NCI-H1092 treated with DMSO at 0.1 percent for 48 hours (cell line): ENCODE data around the gene SMARCE1.
A peak's percentile ranks its signal among the peaks of the same experiment; 100 is the strongest.

Experiments
- DNase-seq: peaks from one replicate; lab custom pipeline; 2025; lab: John Stamatoyannopoulos, UW

SMARCE1 gene

DNA sequence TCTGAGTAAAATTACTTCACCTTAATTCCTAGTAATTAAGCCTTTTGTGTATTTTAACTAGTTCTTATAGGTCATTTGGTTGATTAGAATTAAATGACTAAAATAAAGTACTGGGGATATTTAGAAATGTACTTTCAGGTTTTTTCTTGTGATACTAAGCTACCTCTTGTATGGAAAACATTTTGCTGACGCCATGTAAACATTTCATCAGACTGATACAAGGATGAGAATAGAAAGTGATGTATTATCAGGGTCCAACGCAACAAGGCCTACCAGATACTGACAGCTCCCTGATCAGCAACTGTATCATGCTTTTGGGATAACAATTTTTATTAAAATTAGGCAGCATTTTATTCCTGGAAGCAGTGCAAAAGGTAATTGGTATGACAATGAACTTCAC lies 1.7 kb downstream of the SMARCE1 start:
- DNase-seq: no peak

GRCh38 chr17:40645291-40645690 lies 2.3 kb downstream of the SMARCE1 start:
- no peak for DNase-seq

- no peak for DNase-seq
Observed at GRCh38 chr17:40637931-40638330, 9.7 kb downstream of the SMARCE1 start.

- no peak for DNase-seq
Observed at GRCh38 chr17:40633871-40634270, 13.7 kb downstream of the SMARCE1 start.

GRCh38 chr17:40632216-40632615 lies 15.4 kb downstream of the SMARCE1 start:
- DNase-seq: no peak

GRCh38 chr17:40629842-40630241 lies 17.8 kb downstream of the SMARCE1 start:
- no peak for DNase-seq

GRCh38 chr17:40625311-40625710 lies 22.3 kb downstream of the SMARCE1 start:
- no peak for DNase-seq

- no peak for DNase-seq
Observed at GRCh38 chr17:40623419-40624210, 24.0 kb downstream of the SMARCE1 start.

- DNase-seq: no peak
Observed at GRCh38 chr17:40622509-40622928, 25.1 kb downstream of the SMARCE1 start.

GRCh38 chr17:40621578-40621977 lies 26.0 kb downstream of the SMARCE1 start:
- DNase-seq: no peak

- DNase-seq: no peak
Observed at GRCh38 chr17:40621019-40621418, 26.6 kb downstream of the SMARCE1 start.

- no peak for DNase-seq
Observed at GRCh38 chr17:40618754-40619625, 28.6 kb downstream of the SMARCE1 start.

DNA sequence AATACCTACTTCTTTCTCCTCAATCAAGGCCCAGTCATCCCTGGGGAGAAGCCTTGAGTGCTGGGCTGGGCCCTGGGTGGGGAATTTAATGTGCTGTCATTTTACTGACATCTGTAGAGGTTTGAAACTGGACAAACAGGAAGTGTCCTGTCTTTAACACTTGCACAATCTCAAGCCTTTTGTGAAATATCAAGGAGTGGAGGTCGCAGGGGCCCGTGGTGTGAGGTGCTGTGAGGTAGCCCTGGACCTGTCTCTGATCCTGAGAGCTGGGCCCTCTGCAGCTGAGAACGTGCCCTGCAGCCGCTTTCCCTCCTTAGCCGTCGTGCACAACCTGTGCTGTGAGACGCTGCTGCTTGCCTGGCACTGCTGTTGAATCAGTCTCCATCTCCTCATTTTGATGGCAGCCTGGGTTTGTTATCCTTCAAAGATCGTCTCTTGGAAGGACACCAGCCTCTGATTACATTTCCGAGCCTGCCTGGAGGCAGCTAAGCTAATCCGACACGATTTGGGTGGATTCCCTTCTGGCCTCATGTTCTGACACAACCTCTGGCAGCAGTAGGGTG lies 29.9 kb downstream of the SMARCE1 start:
- no peak for DNase-seq

- DNase-seq: no peak
Observed at GRCh38 chr17:40616592-40616991, 31.0 kb downstream of the SMARCE1 start.

- no peak for DNase-seq
Observed at GRCh38 chr17:40615841-40616476, 31.7 kb downstream of the SMARCE1 start.

DNA sequence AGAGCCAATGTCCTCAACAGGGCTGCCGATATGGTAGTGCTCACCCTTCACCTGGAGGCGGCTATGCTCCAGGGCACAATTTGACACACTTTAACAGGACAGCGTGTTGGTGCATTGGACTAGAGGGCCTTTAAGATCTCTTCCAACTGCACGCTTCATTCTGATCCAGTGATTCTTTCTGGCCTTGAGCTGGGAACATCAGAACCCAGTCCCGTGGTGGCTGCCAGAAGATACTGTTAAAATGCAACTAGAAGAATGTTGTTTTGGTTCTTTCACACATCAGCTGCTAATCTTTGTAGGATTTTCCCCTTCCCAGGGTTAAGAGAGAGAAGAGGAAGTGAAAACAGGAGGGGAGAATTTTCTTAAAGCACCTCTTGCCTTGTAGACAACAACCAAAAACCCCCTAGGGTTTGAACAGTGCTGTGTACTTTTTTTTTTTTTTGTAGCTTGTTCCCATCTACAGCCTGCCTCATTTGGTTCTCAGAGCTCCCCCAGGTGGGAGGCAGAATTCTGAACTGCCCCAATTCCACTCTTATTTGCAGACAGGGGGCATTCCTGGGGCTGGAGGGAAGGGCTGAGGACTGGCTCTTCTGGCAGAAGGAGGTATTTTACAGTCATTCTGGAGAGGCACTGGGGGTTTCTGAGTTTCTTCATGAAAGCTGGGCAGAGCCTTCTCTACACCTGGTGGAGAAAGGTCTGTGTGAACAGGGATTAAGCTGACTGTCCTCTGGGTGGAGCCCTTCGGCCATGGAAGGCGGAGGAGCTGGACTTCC lies 32.4 kb downstream of the SMARCE1 start:
- peak; percentile 34 for DNase-seq

DNA sequence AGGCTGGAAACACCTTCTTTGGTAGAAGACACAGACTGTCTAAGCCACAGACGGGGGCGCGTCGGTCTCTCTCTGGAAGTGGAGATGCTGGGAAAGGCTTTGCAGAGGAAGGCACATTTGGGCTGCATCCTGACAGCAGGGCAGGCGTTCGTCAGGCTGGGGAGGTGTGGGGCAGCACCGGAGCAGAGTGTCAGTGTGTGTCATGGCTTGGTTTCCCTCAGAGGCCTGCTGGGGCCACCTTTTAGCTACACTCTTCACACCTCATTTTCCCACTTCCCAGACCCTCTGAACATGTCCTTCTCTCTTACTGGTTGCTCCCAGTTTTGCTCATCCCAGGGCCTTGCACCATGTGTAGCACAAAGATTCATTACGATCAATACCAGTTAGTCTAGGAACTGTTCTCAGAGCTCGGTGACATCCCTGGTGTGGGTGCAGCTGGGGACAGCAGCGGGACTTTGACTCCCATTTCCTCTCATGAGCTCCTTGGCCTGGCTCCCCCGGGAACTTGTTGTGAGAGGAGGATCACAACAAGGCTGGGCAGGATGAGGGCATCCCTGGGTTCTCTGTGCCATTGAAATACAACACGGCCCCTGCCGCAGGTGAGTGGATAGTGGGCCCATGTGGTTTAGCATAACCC lies 33.1 kb downstream of the SMARCE1 start:
- DNase-seq: no peak

DNA sequence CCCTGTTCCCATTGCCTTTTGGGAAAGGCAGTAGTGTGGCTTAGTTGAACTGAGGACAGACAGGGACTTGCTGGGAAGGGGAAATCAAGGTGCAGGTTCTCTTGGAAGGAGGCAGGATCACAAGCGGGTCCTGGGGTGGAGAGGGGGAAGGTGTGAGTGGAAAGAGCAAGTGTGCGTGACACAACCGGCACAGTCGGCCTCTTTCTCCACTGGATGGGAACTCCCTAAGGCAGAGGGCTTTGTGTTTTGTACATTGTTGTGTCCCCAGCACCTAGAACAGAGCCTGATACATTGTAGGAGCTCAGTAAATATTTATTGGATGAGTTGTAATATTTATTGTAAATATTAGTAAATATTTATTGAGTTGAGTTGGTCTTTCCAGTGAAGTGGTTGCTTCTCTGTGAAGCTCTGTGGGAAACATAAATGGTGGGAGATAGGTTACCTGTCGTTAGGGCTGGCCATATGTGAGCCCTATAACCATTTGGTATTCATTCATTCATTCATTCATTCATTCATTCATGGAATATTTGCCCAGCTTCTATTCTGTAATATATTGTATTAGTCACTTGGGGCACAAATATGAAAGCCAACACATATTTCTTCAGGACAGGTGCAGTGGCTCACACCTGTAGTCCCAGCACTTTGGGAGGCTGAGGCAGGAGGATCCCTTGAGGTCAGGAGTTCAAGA lies 34.0 kb downstream of the SMARCE1 start:
- no peak for DNase-seq

DNA sequence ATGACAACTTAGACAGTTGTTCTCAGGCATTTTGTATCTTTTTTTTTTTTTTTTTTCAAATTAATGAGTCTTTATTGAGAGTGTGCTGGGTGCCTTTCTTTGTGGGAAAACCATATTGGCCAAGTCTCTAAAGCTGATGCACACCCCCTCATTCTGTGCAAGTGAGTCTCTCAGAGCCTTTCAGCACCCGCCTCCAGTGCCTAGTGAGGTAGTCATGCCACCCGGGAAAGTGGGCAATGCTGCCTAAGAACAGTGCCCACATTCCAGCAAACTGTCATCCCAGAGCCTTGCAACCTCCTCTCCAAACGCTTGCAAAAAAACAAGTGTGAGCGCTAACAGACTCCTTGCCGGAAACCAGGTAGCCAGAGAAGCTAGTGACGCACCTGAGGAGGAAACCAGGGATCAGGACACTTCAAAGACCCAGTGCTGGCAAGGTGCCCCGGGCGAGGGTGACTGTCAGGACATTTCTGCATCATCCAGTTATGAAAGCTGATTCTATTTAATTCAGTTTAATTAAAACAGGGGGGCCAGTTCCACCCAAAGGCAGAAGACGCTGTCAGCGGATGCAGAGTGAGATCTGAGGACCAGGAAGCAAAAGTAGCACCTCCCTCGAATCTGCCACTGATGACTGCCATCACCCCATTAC lies 34.9 kb downstream of the SMARCE1 start:
- no peak for DNase-seq
